Keratinocyte (primary cell): ENCODE results near the gene RNF8. TPM values are rescaled to one million over a fixed set of nuclear protein-coding genes. Genes with fewer than 3 reads are reported as not detected.

ENCODE experiments used
- DNase-seq: peaks from one replicate; pipeline ENCODE4 v3.0.0-alpha.2; 2011; ENCODE audit warnings: low read depth, missing footprints, low spot score
- FAIRE-seq: peaks from 2 replicates; lab custom pipeline; 2011; peaks lifted over from hg19 to GRCh38; lab: Jason Lieb, UNC
- H2AFZ ChIP-seq: 2 replicates; pipeline ENCODE4 v1.6.0; 2012; ENCODE audit warnings: low read length, control low read depth, inconsistent platforms; ENCODE audit not compliant: control insufficient read depth
- H3K27ac ChIP-seq: 2 replicates; pipeline ENCODE4 v1.5.1; 2011; ENCODE audit warnings: low read length; ENCODE audit not compliant: control insufficient read depth, insufficient read depth
- H3K27me3 ChIP-seq: 3 replicates; pipeline ENCODE4 v1.6.0; 2011; ENCODE audit warnings: low read length; ENCODE audit not compliant: control insufficient read depth, insufficient read depth; ENCODE audit errors: extremely low read depth
- H3K36me3 ChIP-seq, 2 experiments: 2 replicates in 1 of 2; 3 replicates in 1 of 2; pipeline ENCODE4 v1.5.1; 2011; ENCODE audit warnings: low read length in 2 of 2, mild to moderate bottlenecking in 1 of 2; ENCODE audit not compliant: control insufficient read depth in 2 of 2, insufficient read depth in 2 of 2; ENCODE audit errors: extremely low read depth in 1 of 2
- H3K4me1 ChIP-seq: 3 replicates; pipeline ENCODE4 v1.5.1; 2011; ENCODE audit warnings: low read length; ENCODE audit not compliant: control insufficient read depth, insufficient read depth; ENCODE audit errors: extremely low read depth
- H3K4me2 ChIP-seq: 3 replicates; pipeline ENCODE4 v1.6.0; 2011; ENCODE audit warnings: low read depth, low read length; ENCODE audit not compliant: control insufficient read depth, insufficient read depth; ENCODE audit errors: extremely low read depth
- H3K4me3 ChIP-seq, 3 experiments: fragments of 200-600 bp in 1 of 3; sonication (generic) in 1 of 3; 2 replicates in 2 of 3; 3 replicates in 1 of 3; pipeline ENCODE4 v1.5.1; 2011 to 2016; ENCODE audit warnings: low read length in 3 of 3, mild to moderate bottlenecking in 3 of 3, control low read depth in 2 of 3, inconsistent platforms in 1 of 3, low read depth in 1 of 3, mixed read lengths in 1 of 3, mixed run types in 1 of 3, moderate library complexity in 1 of 3; ENCODE audit not compliant: control insufficient read depth in 2 of 3, insufficient read depth in 2 of 3; ENCODE audit errors: extremely low read depth in 1 of 3
- H3K79me2 ChIP-seq: 2 replicates; pipeline ENCODE4 v1.6.0; 2012; ENCODE audit warnings: low read length; ENCODE audit not compliant: control insufficient read depth, insufficient read depth
- H3K9ac ChIP-seq: 3 replicates; pipeline ENCODE4 v1.6.0; 2011; ENCODE audit warnings: low read length; ENCODE audit not compliant: control insufficient read depth, insufficient read depth; ENCODE audit errors: extremely low read depth
- H3K9me1 ChIP-seq: 3 replicates; pipeline ENCODE4 v1.6.0; 2011; ENCODE audit warnings: low read length; ENCODE audit not compliant: control insufficient read depth, insufficient read depth; ENCODE audit errors: extremely low read depth
- H3K9me3 ChIP-seq: 2 replicates; pipeline ENCODE4 v1.5.1; 2012; ENCODE audit warnings: low read depth, low read length; ENCODE audit not compliant: control insufficient read depth
- H4K20me1 ChIP-seq: 3 replicates; pipeline ENCODE4 v1.6.0; 2011; ENCODE audit warnings: low read length; ENCODE audit not compliant: control insufficient read depth, insufficient read depth; ENCODE audit errors: extremely low read depth
- CTCF ChIP-seq, 3 experiments: IDR thresholded peaks in 1 of 3; conservative IDR thresholded peaks in 1 of 3; optimal IDR thresholded peaks in 1 of 3; 2 replicates in 2 of 3; 3 replicates in 1 of 3; pipeline versions ENCODE3 to v1.5.1; 2011; ENCODE audit warnings: low read length in 3 of 3, mild to moderate bottlenecking in 3 of 3, moderate library complexity in 2 of 3, control low read depth in 1 of 3, inconsistent platforms in 1 of 3; ENCODE audit not compliant: insufficient read depth in 2 of 3; ENCODE audit errors: extremely low read depth in 1 of 3
- EZH2 ChIP-seq: IDR thresholded peaks from one replicate; pipeline ENCODE4 v1.6.1; 2012; ENCODE audit warnings: inconsistent platforms, mild to moderate bottlenecking, low read length, moderate library complexity
- dilution Hi-C: fragments of 300-500 bp; cut with MboI; formaldehyde crosslinking; loops from one replicate; pipeline ENCODE4 v1.7.0; 2020; ENCODE audit warnings: low sequenced_read_pairs; ENCODE audit not compliant: extremely low pct_ligation_motif_present
- polyA plus RNA-seq, 5 experiments: library from polyadenylated mRNA; depleted of rRNA in 3 of 5; stranded (reverse) in 3 of 5; stranded (forward) in 1 of 5; unstranded in 1 of 5; fragments of >200 nt; gene quantifications; 1 replicate in 1 of 5; 2 replicates in 3 of 5; 3 replicates in 1 of 5; pipeline versions ENCODE4 v1.2.1 to v1.2.3, GENCODE V29; 2011 to 2012; ENCODE audit warnings: missing spikeins in 2 of 5, low read depth in 1 of 5, low replicate concordance in 1 of 5

The RNF8 gene
- polyA plus RNA-seq, 1 donor (not counting 4 experiments of a cell fraction or from before 2014, with no cell fraction given) = 34.5 TPM

DNA sequence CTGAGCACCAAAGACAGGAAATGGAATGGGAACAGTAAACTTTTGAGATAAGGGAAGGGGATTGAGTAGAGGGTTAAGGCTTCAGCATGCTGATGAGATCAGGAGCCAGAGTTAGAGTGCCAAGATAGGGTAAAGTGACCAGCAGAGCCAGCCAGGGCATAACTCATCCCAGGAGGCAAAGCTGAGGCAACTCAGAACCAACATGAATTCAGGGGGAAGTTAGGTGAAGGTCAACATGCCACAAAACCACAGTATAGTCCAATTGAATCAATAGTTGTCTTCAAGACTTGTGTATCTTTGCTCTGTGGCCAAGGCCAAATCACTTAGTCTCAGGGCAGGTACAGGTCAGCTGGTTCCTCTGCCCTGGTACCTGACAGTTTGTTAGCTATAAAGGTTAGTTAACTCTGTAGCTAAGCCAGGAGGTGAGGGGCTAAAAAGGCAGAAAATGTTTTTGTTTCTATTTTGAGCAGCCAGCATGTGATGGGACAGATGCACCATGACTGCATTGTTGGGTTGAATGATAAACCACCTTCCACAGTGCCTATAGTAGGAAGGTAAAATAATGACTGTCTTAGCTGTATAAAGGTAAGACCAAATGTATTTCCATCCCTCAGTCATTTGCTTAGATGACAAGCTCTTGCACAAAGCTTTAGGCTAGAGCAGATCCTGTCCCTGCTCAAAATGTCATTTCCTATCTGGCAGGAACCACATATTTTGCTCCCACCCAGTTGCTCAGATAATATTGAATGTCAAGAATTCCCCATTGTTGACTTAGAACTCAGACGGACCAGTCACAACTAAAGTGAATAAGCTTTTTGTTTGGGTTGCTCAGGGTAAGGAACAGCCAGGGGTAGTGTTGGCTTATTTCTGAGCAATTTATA, 15.8 kb downstream of the RNF8 start:
- DNase-seq (no peak), FAIRE-seq (no peak)
- Histone ChIP-seq H3K36me3 (peaks cover 9 to 22% of the 10 kb centered on the region in 2 experiments), H3K4me3 (no peak overlapping the region), H3K27me3 (no peaks in the 10 kb centered on the region), H3K27ac (no peak overlapping the region), H3K9ac (no peak overlapping the region), H2AFZ (no peak overlapping the region), H3K79me2 (peaks cover 2% of the 10 kb centered on the region), H3K9me3 (no peaks in the 10 kb centered on the region), H3K9me1 (peaks cover 2% of the 10 kb centered on the region), H3K4me2 (no peak overlapping the region), H3K4me1 (peaks cover 8% of the 10 kb centered on the region), H4K20me1 (no peaks in the 10 kb centered on the region)
- TF ChIP-seq CTCF (optimal IDR thresholded peaks at IDR 0.05 in 1 of 3, IDR thresholded peaks at IDR 0.05 in 1 of 3, conservative IDR thresholded peaks at IDR 0.05 in 1 of 3; ENCODE audit: extremely low read depth in 1 of 3, insufficient read depth in 2 of 3, low read length in 3 of 3) = no peak
- no peak for TF ChIP-seq EZH2
- dilution Hi-C loops = no loop called here

- DNase-seq (no peak), FAIRE-seq (no peak)
- Histone ChIP-seq H3K79me2 (peaks cover 2% of the 10 kb centered on the region), H4K20me1 (no peaks in the 10 kb centered on the region), H3K9me3 (no peaks in the 10 kb centered on the region), H3K4me3 (no peak overlapping the region), H3K9ac (no peak overlapping the region), H3K36me3 (peaks cover 16 to 22% of the 10 kb centered on the region in 2 experiments), H2AFZ (no peak overlapping the region), H3K9me1 (peaks cover 2% of the 10 kb centered on the region), H3K4me2 (no peak overlapping the region), H3K27ac (no peak overlapping the region), H3K4me1 (peaks cover 20% of the 10 kb centered on the region), H3K27me3 (no peaks in the 10 kb centered on the region)
- dilution Hi-C loops = no loop called here
- TF ChIP-seq CTCF (optimal IDR thresholded peaks at IDR 0.05 in 1 of 3, IDR thresholded peaks at IDR 0.05 in 1 of 3, conservative IDR thresholded peaks at IDR 0.05 in 1 of 3; ENCODE audit: extremely low read depth in 1 of 3, insufficient read depth in 2 of 3, low read length in 3 of 3) = no peak
- TF ChIP-seq EZH2 = no peak
Observed at GRCh38 chr6:37371154-37372083, 17.6 kb downstream of the RNF8 start.
